ENCODE results near the gene ITGB1BP1. TPM values are rescaled to one million over a fixed set of nuclear protein-coding genes. Genes with fewer than 3 reads are reported as not detected.
A peak's percentile ranks its signal among the peaks of the same experiment; 100 is the strongest.

ITGB1BP1 gene
- total and polyA plus RNA-seq, 2 of the 13 experiments (the other 11 are each of a cell fraction or from before 2014, with no cell fraction given): 106 to 108 TPM

- TF ChIP-seq DMAP1 (CRISPR knock-in tag; IDR thresholded peaks at IDR 0.05) (peak; percentile 92), HES4 (CRISPR knock-in tag; IDR thresholded peaks at IDR 0.05; ENCODE audit: borderline replicate concordance) (peak; percentile 81), ATAD3A (CRISPR knock-in tag; IDR thresholded peaks at IDR 0.05) (peak; percentile 25; the same call in 1 of the 2 replicates), ZNF598 (CRISPR knock-in tag; IDR thresholded peaks at IDR 0.05; ENCODE audit: borderline replicate concordance) (peak; percentile 95), ZNF253 (CRISPR knock-in tag; IDR thresholded peaks at IDR 0.05; ENCODE audit: borderline replicate concordance) (peak; percentile 70; the same call in 1 of the 2 replicates), CENPBD1 (CRISPR knock-in tag; IDR thresholded peaks at IDR 0.05; ENCODE audit: borderline replicate concordance, low read depth) (no peak), FUBP1 (CRISPR knock-in tag; IDR thresholded peaks at IDR 0.05; ENCODE audit: borderline replicate concordance) (0 out of 2 replicates have a peak, but pooled peaks have one; percentile 40), TFAP4 (IDR thresholded peaks at IDR 0.05; ENCODE audit: borderline replicate concordance, low read depth) (no peak; the same call in 1 of the 2 replicates), LBX2 (CRISPR knock-in tag; IDR thresholded peaks at IDR 0.05; ENCODE audit: borderline replicate concordance) (no peak), SMYD3 (CRISPR knock-in tag; IDR thresholded peaks at IDR 0.05) (no peak), RFX5 (IDR thresholded peaks at IDR 0.05; ENCODE audit: low read depth, low read length) (0 out of 2 replicates have a peak, but pooled peaks have one; percentile 46), ZNF343 (CRISPR knock-in tag; IDR thresholded peaks at IDR 0.05) (peak; percentile 75; the same call in 1 of the 2 replicates), ZNF678 (CRISPR knock-in tag; IDR thresholded peaks at IDR 0.05) (peak; percentile 64; the same call in 1 of the 2 replicates), ZNF567 (CRISPR knock-in tag; IDR thresholded peaks at IDR 0.05; ENCODE audit: borderline replicate concordance) (peak; percentile 68), MLXIP (CRISPR knock-in tag; IDR thresholded peaks at IDR 0.05; ENCODE audit: borderline replicate concordance) (no peak), BHLHE40 (IDR thresholded peaks at IDR 0.05; ENCODE audit: low read length) (peak; percentile 57), ZBTB38 (CRISPR knock-in tag; IDR thresholded peaks at IDR 0.05) (peak; percentile 72), ZFP36L1 (CRISPR knock-in tag; IDR thresholded peaks at IDR 0.05) (0 out of 2 replicates have a peak, but pooled peaks have one; percentile 48)
These were observed at the start of gene ITGB1BP1, which contains the start of gene CPSF3 (continued) for GRCh38 chr2:9423100-9423921.

All from HepG2 (cell line).